Caki2 (cell line): ENCODE measurements around the gene TMEM131L. TPM values are rescaled to one million over a fixed set of nuclear protein-coding genes. Genes with fewer than 3 reads are reported as not detected.
A peak's percentile ranks its signal among the peaks of the same experiment; 100 is the strongest.
"Not testable (repeated sequence)": the region's sequence is repeated elsewhere in the genome, so short reads cannot be mapped to it uniquely, and the experiment has no call there.

ENCODE experiments used
- DNase-seq: peaks from one replicate; pipeline ENCODE4 v3.0.0-alpha.2; 2015; ENCODE audit warnings: low read depth
- in situ Hi-C: cut with HindIII; loops from 2 replicates; pipeline ENCODE4 v1.10.0; 2016; ENCODE audit warnings: low sequenced_read_pairs, low pct_unique_long_range_greater_than_20kb, mixed read lengths
- total RNA-seq: library from RNA; depleted of rRNA; stranded (reverse); fragments of >200 nt; shearing (Covaris generic); gene quantifications from 2 replicates; pipeline ENCODE4 v1.2.3, GENCODE V29; 2014; ENCODE audit warnings: low replicate concordance

Gene TMEM131L
- total RNA-seq, 1 experiment from 2014 or later = 6.0 TPM

DNA sequence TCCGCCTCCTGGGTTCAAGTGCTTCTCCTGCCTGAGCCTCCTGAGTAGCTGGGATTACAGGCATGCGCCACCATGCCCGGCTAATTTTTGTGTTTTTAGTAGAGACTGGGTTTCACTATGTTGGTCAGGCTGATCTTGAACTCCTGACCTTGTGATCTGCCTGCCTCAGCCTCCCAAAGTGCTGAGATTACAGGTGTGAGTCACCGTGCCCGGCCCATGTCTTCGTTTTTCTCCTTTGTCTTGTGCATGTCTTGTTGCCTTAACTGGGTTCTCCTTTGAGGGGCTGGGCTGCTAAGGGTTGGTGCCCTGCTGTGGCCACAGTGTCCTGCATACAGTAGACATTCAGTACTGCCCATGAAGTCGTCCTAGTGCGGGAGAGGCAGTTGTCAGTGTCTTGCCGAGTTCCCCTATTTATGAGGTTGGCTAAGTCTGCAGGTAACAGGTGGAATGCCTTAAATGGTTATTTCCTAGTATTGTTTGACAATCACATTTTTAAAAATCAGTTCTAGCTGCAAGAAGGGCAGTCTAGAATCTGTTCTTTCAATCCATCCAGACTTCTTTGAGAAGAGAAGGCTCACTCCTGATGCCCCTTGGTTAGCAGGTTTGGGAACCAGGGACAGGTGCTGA, 5.0 kb downstream of the TMEM131L start:
- in situ Hi-C loops = not testable (repeated sequence)

DNA sequence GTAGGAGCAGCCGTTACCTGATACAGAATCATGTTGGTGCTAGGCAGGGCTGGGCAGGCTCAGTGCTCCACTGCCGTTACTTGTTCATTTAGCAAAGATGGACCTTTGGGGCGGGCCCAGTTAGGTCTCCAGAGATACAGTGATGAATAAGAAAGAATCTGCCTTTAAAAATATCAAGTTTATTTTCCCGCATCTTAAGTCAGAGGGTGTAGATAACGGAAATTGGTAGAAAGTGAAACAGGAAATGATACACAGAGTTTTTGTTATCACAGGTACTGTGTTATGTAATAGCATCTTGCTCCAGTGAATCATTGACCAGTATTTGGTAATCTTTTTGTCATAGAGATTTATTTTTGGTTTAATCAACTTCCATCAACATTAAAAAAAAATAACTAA, 5.5 kb downstream of the TMEM131L start:
- in situ Hi-C loops = no loop called here
- DNase-seq = no peak

More for the DNA sequence above, 5.0 kb downstream of the TMEM131L start:
- DNase-seq = not testable (repeated sequence)

DNA sequence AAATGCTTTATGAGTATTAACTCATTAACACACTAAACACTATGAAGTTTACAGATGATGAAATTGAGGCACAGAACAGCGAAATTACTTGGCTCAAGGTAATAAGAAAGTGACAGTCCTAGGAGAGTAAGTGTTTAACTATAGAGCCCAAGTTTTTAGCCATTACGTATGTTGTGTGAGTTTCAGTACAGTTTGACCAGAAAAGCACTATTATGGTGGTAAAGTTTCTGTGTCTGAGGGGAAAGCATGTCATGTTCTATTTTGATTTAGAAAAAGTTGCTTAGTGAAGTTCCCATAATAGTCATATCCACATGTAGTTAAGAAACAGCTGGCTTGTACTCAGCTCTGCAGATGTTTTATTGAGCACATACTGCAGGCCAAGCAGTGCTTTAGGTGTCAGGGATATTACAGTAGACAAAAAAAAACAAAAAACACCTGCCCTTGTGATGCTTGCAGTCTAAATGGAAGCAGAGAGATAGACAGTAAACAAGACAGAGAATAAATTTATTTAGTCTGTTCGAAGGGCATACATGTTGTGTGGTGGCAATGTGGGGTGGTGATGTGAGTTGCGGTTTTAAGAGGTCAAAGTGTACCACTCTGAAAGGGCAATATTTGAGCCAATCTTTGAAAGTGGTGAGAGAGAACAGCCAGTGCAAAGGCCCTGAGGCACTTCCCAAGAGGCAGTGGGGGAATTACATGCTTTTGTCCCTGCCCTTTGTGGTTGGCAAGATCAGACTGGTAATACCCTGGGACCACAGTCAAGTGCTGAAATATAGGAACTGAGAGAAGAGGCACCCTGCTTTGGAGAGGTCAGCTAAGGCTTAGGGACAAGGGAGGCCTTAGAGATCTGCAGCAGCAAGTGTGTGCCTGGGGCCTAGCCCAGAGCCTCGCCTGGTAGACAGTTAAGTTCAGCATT, 6.2 kb downstream of the TMEM131L start:
- in situ Hi-C loops = no loop called here
- no peak for DNase-seq

DNA sequence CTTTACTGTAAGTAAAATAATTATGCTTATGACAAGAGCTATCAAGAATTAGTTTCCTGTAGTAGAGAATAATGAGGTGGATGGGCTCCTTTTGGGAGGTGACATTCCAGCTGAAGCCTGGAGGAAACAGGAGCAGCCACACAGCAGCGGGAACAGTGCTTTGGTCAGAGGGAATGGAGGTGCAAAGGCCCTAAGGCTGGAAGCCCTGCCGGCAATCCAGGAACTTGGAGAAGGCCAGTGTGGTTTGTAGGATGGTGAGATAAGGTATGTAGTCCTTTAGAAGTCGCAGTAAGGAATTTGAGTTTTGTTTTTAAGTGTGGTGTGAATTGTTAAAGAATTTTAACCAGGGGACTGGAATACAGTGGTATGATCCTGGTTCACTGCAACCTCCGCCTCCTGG, 8.1 kb downstream of the TMEM131L start:
- in situ Hi-C loops = no loop called here
- DNase-seq = no peak

DNA sequence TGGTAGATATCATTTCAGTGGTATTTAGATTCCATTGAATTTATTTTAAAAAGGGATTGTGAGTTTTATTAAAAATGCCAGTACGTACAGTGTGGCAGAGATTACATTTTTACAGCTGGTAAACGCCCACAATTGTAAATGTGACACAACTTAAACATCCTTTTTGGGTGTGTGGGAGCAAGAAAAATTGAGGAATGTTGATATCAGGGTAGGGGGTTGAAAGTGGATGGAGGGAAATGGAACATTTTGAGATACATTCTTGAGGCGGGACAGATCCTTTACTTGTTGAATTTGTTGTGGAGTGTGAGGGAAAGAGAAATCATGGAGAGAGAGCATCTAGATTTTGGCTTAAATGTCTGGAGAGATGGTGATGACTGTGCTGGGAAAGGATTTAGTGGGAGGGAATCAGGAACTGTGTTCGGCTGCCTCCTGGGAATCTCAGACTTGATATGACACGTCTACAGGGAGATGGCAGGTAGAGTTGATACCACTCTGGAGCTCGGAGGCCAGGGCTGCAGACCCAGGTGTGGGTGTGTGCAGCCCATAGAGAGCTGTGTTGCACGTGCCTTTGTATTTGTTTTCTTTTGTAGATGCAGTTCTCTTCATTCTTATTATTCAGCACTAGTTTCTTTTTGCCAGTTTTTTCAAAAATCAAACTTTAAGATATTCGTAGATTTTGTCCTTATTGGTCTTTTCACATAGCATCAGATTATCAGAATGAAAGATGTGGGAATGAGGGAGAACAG, 10.8 kb downstream of the TMEM131L start:
- in situ Hi-C loops = no loop called here

DNA sequence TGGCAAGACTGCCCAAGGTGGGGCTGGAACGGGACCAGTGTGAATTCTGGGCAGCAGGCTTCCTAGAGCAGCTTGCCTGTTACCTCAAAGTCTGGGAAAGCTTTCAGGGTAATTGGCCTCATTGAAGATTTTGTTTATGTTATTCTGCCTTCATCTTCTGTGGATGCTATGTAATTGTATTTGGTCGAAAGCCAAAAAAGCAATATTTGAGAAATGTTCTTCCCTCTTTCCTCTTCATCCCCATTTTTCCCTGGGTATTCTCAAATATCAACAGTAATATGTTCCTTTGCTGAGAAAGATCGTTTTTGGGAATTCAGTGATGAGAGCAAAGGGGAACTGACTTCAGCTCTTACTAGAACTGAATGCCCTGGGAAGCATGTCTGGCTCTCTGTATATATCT, 12.9 kb downstream of the TMEM131L start:
- in situ Hi-C loops = no loop called here
- DNase-seq = no peak

More for the DNA sequence above, 10.8 kb downstream of the TMEM131L start:
- no peak for DNase-seq

DNA sequence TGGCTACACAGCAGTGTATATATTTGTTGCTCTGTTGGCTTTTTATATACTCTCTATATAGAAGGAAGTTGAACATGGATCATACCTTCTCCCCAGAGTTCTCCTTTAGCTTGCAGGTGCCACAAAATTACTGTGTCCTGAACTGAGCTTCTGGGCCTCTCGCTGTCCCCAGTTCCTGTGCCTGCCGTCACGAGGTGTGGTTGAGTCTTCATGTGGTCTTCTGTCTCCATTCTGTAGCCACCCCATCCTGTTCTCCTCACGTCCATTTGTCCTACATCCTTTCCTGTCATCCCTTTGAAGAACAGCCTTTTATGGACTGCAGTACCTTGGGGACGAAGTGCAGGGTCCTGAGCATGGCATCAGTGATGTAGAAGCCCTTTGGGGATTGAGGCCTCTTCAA, 14.5 kb downstream of the TMEM131L start:
- no peak for DNase-seq
- in situ Hi-C loops = no loop called here

DNA sequence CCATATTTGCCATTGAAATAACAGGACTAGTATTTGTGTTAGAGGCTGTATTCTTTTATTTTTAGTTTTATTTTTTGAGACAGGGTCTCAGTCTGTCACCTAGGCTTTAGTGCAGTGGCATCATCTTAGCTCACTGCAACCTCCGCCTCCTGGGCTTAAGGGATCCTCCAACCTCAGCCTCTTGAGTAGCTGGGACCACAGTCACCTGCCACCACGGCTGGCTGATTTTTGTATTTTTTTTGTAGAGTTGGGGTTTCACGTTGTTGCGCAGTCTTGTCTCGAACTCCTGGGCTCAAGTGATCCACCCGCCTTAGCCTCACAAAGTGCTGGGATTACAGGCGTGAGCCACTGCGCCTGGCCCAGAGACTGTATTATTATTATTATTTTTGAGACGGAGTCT, 15.3 kb downstream of the TMEM131L start:
- in situ Hi-C loops = no loop called here
- DNase-seq = no peak

DNA sequence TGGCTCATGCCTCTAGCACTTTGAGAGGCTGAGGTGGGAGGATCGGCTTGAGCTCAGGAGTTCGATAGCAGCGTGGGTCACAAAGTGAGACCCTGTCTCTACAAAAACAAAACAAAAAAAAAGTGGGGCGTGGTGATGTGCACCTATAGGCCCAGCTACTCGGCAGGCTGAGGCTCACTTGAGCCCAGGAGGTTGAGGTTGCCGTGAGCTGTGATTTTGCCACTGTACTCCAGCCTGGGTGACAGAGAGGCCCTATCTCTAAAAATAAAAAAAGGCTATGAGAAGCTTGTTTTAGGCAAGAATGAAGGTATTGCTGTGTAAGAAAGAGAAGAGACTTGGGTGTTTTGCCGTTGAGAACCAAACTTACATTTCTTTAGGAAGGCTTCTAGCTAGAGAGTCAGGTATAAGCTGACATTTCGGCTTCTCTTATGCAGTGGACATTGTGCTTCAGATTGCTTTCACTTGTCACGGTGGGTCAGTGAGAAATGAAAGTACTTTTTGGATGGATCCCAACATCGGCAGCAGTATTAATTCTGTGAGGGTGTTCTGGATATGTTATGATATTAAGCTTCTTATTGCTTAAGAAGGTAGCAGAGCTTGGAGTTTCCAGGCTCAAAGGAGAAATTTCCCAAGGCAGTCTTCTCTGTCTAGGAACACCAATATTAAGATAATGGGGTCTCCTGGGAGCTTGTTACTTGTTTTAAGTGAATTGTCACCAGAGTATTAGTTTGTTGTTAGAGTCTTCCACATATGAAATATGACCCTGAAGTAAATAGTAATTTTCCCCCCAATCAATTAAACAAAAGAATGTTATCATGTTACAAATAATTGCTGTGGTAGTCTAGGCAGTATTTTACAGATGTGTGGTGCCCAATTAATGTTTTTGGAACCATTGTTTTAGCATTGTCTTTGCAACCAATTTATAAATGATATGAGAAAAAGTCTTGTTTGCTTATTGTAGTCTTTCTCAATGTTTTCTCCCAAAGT, 17.6 kb downstream of the TMEM131L start:
- no peak for DNase-seq
- in situ Hi-C loops = no loop called here

DNA sequence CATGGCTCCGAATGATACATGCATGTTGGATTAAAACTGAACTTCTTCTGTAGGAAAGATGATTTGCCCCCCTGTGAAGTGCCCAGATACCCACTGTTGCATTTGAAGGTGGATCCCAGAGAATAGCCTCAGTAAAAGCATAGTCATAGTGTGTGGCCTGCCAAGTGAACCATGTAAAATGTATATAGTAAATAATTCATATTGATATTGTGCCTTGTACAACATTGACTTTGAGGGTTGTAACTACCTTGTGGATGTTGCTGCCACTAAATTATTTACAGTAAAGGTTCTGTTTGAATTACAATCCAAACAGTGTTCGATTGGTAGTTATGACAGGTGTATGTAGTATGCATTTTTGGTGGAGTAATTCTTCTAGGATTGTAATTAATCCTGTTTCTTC, 19.2 kb downstream of the TMEM131L start:
- in situ Hi-C loops = no loop called here
- no peak for DNase-seq

DNA sequence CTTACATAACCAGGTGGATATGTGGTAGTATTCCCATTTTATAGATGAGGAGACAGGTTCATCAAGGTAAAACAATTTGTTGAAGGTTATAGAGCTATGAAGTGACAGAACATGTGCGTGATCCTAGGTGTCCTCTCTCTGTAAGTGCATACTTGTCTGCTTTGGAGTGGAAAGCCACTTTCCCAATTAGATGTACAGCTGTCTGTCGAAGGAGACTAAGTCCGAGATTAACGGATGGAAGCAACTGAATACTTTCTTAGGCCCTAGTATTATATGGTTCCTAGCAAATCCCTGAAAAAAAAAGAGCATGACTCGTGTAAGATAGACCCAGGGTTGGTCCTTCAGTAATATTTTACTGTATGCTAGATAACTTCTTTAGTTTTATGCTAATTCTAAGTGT, 19.7 kb downstream of the TMEM131L start:
- in situ Hi-C loops = no loop called here
- DNase-seq = no peak

DNA sequence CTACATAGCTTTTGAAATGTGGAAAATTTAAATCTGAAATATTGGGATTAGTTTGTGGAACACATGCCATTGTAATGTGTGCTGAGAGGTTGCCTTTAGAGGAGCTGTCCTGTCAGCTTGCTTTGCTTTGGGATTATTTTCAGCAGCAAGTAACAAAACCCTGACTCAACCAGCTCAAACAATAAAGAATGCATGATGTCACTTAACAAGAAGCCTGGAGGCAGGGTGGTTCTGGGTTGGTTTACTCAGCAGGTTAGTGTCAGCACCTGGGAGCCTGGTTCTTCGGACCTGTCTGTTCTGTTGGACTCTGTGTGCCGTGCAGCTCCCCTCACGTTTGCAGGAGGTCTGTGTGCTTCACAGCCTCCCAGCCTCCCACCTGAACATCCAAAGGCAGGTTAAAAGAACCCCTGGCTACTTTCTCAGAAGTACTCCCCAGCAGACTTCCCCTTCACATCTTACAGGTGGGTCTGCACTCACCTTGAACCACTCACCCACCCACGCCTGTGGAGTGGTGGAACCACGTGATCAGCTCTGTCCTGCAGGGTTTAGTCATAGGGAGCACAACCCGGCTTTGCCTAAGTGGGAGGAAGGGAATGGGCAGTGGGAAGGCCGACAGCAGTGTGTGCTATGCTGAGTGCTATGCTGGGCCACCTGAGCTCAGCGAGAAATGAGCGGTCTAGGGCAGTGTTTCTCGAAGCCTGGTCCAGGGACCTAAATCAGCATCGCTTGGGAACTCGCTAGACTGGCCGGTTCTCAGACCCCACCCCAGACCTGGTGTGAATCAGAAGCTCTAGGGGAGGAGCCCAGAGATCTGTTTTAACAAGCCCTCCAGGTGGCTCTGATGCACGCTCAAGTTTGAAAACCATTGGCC, 20.4 kb downstream of the TMEM131L start:
- in situ Hi-C loops = no loop called here
- peak; percentile 35 for DNase-seq

DNA sequence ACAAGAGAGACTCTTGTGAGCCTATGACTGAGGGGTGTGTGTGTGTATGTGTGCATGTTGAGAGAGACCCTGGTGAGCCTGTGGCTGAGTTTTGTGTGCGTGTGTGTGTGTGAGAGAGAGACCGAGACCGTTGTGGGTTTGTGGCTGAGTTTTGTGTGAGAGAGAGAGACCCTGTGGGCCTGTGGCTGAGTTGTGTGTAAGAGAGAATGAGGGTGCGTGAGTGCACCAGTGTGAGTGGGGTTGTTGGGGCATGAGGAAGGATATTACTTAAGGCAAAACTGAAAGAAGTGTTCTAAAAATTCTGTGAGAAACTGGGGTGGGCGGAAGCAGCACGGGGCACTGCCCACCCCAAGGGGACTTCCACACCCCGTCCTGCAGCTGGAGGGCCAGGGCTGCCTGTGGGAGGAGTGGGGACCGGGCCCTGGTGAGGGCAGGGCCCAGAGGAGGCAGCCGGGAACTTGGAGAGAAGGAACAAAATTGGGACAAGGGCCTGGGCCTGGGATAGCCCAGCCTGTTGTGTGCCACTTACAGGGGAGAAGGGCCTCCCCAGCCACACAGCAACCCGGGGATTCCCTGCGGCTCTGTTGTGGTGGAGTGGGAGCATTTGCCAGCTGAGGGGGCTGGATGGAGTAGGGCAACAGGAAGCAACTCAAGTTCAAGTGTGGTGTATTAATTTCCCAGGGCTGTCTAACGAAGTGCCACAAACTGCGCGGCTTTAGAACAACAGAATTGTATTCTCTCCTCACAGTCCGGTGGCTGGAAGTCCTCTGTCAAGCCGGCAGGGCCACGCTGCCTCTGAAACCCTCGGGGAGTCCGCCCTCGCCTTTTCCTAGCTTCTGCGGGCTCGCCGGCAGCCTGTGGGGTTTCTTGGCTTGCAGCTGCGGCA, 22.1 kb downstream of the TMEM131L start:
- in situ Hi-C loops = no loop called here
- no peak for DNase-seq

DNA sequence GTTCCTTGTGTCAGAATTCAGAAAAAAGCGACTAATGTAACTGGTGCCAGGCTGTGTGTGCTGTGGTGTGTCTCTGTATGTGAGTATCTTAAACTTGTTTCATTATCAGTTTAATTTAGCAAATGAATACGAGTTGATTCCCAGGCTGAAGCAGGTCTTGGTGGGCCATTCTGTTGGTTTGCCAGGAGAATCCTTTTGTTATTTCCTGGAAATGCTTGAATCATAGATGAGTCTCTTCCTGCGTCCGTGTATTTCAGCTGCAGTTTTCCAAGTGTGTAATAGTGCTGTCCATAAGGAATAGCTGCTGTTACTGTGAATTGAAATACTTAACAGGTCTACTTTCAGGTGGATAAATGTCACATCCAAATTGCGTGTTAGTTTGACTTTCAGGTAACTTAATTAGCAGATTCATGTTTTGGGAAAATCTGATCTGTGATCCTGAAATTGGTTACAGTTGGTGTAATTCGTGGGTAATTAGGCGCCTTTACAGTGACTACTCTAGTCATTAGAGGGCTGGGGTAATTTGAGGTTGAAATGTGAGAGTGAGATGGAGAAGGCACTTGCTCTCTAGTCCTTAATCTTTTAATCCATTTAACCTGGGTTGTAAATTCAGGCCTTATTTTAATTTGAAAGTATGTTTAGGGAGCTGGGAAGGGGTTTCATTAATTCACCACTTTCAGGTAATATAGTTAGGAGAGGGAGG, 23.8 kb downstream of the TMEM131L start:
- no peak for DNase-seq
- in situ Hi-C loops = no loop called here

DNA sequence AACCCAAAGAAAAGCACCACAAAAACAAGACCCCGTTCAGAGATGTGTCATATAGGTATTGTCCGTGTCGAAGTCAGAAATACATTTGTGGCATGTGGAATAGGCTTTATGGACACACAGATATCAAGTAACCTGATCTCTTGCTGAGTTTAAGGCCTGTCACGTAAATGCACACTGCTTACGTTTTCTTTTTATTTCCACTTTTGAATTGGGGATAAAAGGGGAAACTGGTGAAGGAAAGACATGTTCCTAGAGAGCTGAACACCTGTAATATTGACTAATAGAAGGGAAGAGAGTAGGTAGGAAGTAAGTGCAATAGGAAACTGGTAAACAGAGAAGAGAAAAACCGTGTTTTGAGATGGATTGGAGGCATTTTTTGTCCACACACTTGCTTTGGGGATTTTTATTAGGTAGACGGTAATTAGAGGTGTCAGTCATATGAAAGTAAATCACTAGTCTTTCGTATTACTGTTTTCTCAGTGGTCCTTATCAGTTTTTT, 24.9 kb downstream of the TMEM131L start:
- DNase-seq = no peak
- in situ Hi-C loops = no loop called here
